Measurements from ENCODE around the gene PEX16.

Gene PEX16

DNA sequence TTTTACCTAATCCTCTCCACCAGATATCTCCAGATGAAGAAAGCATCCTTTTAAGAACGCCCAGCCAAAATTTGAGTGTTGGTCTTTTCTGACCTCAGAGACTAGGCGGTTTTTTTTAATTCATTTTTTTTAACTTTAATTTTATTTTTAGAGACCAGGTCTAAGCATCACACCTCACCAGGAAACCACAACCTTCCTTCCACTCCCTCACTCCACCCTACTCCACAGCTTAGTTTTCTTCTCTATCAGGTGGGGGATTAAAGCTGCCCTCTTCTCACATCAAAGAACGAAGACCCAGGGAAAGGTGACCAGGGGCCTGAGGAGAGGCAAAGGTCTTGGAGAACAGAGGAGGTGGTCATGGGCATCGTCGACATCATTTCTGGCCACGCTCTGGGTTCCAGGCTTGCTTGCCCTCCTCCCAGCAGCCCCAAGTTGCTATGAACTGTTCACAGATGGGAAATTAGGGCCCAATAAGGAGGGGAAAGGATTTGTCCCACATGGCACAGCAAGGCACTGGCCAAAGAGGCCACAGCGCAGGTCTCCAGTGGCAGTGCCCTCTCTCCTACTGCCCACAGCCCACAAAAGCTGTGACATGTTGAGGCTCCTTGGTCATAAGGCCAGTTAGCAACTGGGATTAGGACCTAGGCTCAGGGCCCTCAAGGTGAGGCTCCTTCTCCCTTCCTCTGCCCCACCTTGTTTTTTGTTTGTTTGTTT, 1.4 kb upstream of the PEX16 start:
- in situ Hi-C loops (cut with HindIII; ENCODE audit: low sequenced_read_pairs): no loop called here
- TF ChIP-seq, protein P1, sequence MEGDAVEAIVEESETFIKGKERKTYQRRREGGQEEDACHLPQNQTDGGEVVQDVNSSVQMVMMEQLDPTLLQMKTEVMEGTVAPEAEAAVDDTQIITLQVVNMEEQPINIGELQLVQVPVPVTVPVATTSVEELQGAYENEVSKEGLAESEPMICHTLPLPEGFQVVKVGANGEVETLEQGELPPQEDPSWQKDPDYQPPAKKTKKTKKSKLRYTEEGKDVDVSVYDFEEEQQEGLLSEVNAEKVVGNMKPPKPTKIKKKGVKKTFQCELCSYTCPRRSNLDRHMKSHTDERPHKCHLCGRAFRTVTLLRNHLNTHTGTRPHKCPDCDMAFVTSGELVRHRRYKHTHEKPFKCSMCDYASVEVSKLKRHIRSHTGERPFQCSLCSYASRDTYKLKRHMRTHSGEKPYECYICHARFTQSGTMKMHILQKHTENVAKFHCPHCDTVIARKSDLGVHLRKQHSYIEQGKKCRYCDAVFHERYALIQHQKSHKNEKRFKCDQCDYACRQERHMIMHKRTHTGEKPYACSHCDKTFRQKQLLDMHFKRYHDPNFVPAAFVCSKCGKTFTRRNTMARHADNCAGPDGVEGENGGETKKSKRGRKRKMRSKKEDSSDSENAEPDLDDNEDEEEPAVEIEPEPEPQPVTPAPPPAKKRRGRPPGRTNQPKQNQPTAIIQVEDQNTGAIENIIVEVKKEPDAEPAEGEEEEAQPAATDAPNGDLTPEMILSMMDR (IDR thresholded peaks at IDR 0.05; ENCODE audit: low read depth, low read length): no peak
- H3K4me3 ChIP-seq (ENCODE audit: low read depth, low read length): peak overlapping the region; percentile 100
- no peak for DNase-seq (ENCODE audit: low read depth, low spot score)

DNA sequence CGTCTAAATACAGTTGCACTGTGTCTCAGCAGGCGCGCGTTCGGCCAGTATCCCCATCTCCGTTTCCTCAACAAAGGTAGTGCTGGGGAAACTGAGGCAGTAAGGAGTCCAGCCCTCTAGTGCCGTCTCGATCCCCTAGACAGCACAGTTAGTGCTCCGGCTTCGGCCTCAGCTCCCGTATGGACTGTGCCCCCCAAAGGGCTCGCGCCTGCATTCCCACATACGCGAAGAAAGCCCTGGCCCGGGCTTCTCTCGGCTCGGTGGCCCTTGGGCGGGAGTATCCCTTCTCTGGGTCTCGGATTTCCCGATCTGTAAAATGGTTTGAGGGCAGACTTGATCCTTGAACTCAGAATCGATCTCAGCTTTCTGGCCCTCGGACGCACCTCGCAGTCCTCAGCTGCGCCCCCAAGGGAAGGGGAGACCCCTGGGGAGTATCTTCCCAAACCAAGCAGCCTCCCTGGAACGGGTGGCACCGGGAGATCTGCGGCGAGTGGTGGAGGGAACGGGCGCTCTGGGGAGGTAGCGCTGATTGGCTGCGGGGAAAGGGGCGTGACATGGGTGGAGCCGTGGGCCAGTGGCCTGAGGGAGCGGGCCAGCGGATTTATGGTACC, 759 bp upstream of the PEX16 start:
- H3K4me3 ChIP-seq (ENCODE audit: low read depth, low read length): peak overlapping the region; percentile 100
- peak; percentile 64 for DNase-seq (ENCODE audit: low read depth, low spot score)
- TF ChIP-seq, protein P1 (IDR thresholded peaks at IDR 0.05; ENCODE audit: low read depth, low read length): no peak
- in situ Hi-C loops (cut with HindIII; ENCODE audit: low sequenced_read_pairs): no loop called here

DNA sequence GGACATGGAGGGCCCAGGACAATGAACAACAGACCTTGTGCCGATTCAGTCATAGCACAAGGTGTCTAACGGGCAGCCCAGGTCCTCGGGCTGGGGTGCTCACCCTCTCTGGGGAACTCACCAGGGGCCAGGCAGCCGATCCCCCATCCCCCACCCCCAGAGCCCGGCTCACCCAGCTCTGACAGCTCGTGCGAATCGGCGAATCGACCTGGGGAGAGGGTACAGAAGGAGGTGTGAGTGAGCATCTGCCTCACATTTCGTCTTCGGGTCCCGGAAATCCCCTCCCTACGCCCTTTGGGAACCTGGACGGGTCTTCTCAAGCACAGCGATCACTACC, 423 bp downstream of the PEX16 start:
- TF ChIP-seq, protein P1 (IDR thresholded peaks at IDR 0.05; ENCODE audit: low read depth, low read length): no peak
- DNase-seq (ENCODE audit: low read depth, low spot score): no peak
- in situ Hi-C loops (cut with HindIII; ENCODE audit: low sequenced_read_pairs): no loop called here
- H3K4me3 ChIP-seq (ENCODE audit: low read depth, low read length): peak overlapping the region; percentile 100

- TF ChIP-seq, protein P1 (IDR thresholded peaks at IDR 0.05; ENCODE audit: low read depth, low read length): no peak
- in situ Hi-C loops (cut with HindIII; ENCODE audit: low sequenced_read_pairs): no loop called here
- no peak for DNase-seq (ENCODE audit: low read depth, low spot score)
Observed at GRCh38 chr11:45915446-45915845, 2.2 kb downstream of the PEX16 start.

DNA sequence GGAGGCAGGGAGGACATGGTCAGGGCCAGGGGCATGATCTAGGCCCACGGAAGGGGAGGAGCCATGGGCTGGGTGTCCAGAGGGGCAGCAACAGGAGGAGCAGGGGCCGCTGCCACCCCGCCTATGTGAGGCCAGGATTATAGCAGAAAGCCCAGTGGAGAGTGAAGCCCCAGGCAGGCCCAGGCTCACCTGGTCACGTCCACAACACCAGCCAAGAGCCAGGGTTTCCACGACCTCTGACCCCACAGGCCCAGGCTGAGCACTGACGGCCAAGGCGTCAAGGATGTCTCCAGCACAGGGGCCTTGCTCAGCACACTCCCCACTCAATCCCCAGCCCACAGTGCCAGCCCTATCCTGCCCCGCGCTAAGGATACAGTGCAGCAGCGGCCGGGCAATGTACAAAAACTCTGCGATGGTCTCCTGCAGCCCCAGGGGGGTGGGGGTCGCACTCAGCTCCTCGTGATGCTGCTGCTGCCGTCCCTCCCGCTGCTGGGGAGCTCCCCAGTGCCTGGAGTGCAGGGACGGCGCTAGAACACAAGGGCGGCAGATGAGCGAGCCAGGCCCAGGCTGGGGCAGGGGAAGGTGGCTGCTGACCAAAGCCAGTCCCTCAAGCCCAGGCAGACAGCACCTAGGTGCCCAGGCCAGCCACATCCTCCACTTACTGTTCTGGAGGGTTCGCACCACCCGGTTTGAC, 3.6 kb downstream of the PEX16 start:
- H3K4me3 ChIP-seq (ENCODE audit: low read depth, low read length): no peak overlapping the region
- no peak for DNase-seq (ENCODE audit: low read depth, low spot score)
- in situ Hi-C loops (cut with HindIII; ENCODE audit: low sequenced_read_pairs): no loop called here
- TF ChIP-seq, protein P1 (IDR thresholded peaks at IDR 0.05; ENCODE audit: low read depth, low read length): no peak

More at GRCh38 chr11:45915446-45915845, 2.2 kb downstream of the PEX16 start:
- H3K4me3 ChIP-seq (ENCODE audit: low read depth, low read length): no peak overlapping the region

GRCh38 chr11:45913514-45913913, 4.2 kb downstream of the PEX16 start:
- no peak overlapping the region for H3K4me3 ChIP-seq (ENCODE audit: low read depth, low read length)
- TF ChIP-seq, protein P1 (IDR thresholded peaks at IDR 0.05; ENCODE audit: low read depth, low read length): no peak
- in situ Hi-C loops (cut with HindIII; ENCODE audit: low sequenced_read_pairs): no loop called here
- DNase-seq (ENCODE audit: low read depth, low spot score): no peak
